GM19468 (cell line): ENCODE results near the gene THBD.

Source experiments
- ATAC-seq: cut with Tn5 transposase; IDR thresholded peaks from one replicate; pipeline ENCODE4 v1.9.1; 2021; ENCODE audit warnings: mild to moderate bottlenecking, moderate library complexity, moderate number of reproducible peaks; ENCODE audit not compliant: unreplicated experiment; ENCODE audit errors: extremely low read depth

THBD gene

GRCh38 chr20:23084845-23085365, 35.4 kb upstream of the THBD start:
- ATAC-seq: no peak

- no peak for ATAC-seq
Observed at GRCh38 chr20:23084282-23084844, 34.9 kb upstream of the THBD start.

DNA sequence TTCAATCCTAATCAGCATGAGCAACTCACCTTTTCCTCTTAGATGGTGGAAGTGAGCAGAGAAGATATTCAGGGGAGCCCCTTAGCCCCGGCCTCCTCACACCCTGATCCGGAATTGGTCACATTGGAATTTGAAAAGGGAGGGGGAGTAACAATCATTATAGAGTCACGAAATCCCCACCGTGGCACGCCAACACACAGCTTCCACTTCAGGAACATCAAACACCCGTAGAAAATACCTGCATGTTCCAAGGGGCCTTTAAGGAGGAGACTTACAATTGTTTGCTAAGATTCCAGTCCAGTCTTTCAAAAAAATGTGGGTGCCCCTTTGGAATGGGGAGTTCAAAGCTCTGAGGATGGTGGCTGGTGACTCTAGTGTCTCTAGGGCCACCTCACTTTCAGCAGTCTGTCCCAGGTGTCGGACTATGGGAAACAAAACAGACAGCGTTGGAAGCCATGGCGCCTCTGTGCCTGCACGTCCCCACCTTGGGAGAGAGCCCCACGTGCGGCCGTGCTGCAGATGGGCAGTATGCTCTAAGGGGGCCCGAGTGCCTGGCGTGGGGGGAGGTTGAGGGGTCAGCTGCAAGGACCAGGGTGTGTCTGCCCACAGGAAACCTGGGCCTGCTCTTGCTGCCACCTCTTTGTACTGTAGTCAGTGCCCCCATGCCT, 34.2 kb upstream of the THBD start:
- ATAC-seq: no peak

DNA sequence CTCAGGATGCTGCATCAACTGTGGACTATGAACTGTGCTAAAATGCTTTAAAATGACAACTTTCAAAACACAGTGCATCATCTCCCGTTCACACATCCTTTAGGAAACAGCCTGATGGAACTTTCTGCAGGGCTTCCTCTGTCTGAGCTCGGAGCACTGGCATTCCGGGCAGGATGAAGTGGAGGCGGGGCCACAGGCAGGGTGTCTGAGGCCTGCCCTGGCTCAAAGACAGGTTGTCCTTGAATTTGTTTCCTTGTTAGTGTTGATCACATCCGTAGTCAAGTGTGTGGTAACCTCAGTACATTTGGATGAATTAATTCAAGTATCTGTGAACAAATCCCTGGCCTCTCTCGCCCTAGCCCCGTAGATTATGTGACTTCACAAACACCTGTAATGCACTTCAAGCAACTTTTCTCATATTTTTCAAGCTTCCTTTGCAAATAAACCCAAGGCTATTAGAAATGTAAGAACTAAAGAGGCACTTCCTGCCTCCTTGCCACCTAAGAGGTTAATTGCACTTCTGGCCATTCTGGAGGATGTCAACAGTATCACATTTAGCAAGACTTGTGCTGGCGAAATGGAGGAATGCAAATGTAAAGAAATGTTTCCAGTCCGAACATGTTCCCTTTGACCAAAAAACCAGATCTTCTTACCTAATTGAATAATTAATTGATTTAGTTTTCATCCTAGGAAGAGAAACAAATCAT, 33.5 kb upstream of the THBD start:
- ATAC-seq: no peak

DNA sequence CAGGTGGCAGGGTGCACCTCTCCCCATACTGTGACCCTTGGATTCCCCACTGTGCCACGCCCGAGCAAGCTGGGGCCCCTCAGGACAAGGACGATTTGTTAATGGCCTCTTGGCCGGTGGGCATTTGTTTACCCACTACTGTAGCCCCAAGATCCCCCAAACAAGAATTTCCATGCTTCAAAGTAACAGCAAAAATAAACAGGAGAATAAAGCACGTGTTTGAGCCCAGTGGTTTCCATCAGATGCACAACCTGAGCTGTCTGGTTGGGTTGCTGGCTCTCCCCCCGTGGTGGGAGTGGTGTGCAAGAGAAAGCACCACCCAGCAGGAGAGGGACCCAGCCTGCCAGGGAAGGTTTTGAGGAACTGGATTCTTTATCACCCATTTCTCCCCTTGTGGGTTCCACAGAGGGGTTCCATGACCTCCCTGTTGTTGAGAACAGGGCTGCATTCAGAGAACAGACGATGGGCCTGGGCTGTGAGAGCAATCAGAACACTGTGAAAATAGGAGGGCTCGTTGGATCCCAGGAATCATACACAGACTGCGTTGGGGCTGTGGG, 31.9 kb upstream of the THBD start:
- no peak for ATAC-seq

DNA sequence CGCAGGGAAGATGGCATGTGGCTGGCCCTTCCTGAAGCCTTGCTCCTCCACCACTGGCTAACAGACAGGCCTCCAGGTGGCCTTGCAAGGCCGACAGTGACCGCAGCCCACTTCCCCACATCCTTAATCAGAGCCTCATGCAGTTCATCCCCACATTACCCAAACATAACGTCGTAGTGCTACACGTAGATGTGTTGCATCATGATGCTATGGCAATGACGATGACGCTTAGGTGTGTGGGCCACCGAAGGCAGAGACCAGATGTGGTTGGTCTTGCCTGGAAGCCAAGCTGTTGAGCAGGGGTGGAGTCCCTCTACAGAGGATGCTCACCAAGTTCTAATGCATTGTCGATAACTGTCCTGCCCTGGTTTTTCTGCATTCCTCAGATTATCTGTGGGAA, 31.0 kb upstream of the THBD start:
- ATAC-seq: no peak

DNA sequence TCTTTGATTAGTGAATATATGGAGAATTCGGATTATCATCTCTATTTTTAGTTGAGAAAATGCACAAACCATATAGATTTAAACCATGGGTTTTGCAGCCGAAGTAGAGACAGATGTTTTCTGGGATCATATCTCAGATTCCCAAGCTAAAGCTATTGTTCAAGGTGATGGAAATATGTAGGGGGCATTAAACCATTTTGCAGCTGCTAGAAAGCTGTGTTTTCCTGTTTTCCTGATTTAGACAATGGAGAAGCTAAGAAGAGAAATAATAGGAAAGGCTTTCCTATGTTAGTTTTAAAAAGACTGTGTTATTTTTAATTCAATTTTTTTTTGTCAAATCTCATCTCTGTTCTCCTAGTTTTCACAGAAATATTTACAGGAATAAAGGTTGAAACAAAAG, 30.5 kb upstream of the THBD start:
- ATAC-seq: no peak

GRCh38 chr20:23079016-23079351, 29.5 kb upstream of the THBD start:
- no peak for ATAC-seq

DNA sequence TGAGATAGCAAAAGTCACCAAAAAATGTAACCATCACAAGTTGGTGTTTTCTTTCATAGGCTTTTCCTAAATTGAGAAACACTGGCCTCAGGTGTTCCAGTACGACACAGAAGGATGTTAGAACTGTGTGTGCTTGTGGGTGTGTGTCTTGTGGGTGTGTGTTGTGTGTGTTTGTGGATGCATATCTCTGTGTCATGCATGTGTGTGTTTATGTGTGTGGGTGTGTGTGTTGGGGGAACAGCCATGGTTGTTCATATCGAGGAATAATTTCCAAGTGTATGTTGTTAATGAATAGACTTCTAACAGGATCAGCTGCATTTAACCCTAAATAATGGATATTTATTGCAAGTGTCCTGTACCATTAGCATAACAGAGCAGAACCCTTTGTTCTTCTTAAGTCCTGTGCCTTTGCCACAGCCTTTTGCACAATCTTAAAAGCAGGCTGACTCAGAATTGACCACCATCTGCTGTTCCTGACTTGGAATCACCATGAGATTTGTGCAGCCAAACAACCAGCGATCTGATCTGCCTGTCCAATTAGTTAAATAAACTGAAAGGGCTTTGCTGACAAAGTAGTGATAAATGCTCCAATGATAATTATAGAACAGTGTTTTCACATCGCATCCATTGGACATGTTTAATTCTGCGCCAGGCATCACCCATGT, 29.0 kb upstream of the THBD start:
- no peak for ATAC-seq

GRCh38 chr20:23077277-23077676, 27.8 kb upstream of the THBD start:
- ATAC-seq: no peak

- no peak for ATAC-seq
Observed at GRCh38 chr20:23074052-23074451, 24.6 kb upstream of the THBD start.

DNA sequence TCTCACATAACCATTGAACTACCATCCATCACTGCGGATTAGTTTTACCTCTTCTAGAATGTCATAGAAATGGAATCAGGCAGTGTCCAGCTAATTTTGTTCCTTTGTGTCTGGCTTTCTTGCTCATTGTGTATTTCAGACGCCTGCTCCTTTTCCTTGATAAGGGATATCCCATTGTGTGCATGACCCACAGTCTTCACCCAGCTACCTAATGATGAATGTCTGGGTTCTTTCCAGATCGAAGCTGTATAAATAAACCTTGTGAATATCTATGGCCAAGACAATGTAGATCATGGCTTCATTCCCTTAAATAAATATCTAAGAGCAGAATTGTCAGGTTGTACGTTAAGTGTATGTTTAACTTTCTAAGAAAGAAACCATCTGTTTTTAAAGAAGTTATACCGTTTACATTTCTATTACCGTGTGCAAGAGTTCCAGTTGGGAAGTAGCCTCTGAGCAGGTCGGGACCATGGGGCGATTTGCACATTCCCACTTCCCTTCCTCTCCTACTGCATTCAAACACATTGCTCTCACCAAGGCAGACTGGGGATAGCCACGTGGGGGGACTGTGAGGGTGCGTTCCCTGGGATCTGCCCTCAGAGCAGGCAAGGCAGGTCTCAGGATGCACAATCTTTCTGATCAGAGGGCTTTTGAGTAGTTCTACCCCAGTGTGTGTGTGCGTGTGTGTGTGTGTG, 23.6 kb upstream of the THBD start:
- ATAC-seq: no peak

GRCh38 chr20:23071996-23072395, 22.5 kb upstream of the THBD start:
- ATAC-seq: no peak

DNA sequence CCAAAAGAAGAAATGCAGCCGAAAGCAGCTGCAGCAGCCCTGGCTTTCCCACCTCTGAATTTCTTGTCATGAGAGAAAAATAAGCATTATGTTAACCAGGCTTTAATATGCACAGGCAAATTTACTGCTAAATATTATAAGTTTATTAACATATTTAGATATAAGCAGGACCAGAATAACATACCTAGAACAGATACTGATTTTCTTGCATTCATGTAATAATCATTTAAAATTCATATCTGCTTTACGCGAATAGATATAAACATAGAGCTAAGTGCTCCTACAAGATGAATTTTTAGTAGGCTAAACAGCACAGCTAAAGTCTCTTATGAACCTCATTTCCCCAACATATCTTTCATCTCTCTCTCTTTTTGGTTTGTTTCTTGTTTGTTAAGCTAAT, 21.9 kb upstream of the THBD start:
- ATAC-seq: no peak

GRCh38 chr20:23069108-23069507, 19.6 kb upstream of the THBD start:
- no peak for ATAC-seq

GRCh38 chr20:23068283-23068682, 18.8 kb upstream of the THBD start:
- no peak for ATAC-seq

DNA sequence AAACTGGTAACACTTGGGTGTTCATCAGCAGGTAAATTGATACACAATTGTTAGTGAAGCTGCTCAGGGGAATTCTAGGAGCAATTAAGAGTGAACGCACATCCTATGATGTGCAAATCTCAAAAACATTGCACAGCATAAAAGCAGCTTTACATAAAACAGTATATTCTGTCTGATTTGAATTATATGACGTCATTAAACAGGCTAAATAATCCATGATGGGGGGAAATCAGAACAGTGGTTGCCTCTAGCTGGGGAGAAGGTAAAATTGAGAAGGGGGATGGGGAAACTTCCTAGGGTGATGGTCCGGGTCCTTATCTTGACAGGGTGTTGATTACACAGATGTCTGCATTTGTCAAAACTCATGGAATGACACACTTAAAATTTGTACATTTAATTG, 17.3 kb upstream of the THBD start:
- no peak for ATAC-seq

GRCh38 chr20:23065266-23066201, 16.1 kb upstream of the THBD start:
- ATAC-seq: no peak

GRCh38 chr20:23063581-23063980, 14.1 kb upstream of the THBD start:
- no peak for ATAC-seq
